Tibial nerve (tissue), 4 donors: Measurements from ENCODE around the gene THOC2. TPM values are rescaled to one million over a fixed set of nuclear protein-coding genes. Genes with fewer than 3 reads are reported as not detected.
"Not testable (repeated sequence)": the region's sequence is repeated elsewhere in the genome, so short reads cannot be mapped to it uniquely, and the experiment has no call there.

ENCODE experiments used
- DNase-seq, 2 donors: peaks; one replicate each; pipeline ENCODE4 v3.0.0-alpha.2; 2019; ENCODE audit warnings: low spot score in 2 of 2
- H3K27ac ChIP-seq, 4 donors: fragments of 200-600 bp; sonication (generic) in 3 of 4; one replicate each; pipeline ENCODE4 v1.5.1; 2017 to 2019; ENCODE audit warnings: mild to moderate bottlenecking in 1 of 4
- H3K27me3 ChIP-seq, 2 donors: fragments of 200-600 bp; sonication (generic) in 1 of 2; one replicate each; pipeline versions ENCODE4 v1.5.1 to v1.6.0; 2017 to 2019
- H3K36me3 ChIP-seq, 3 donors: fragments of 200-600 bp; sonication (generic); one replicate each; pipeline ENCODE4 v1.5.1; 2018 to 2019
- H3K4me1 ChIP-seq, 4 donors: fragments of 200-600 bp; sonication (generic) in 3 of 4; one replicate each; pipeline ENCODE4 v1.5.1; 2017 to 2019
- H3K4me3 ChIP-seq, 4 donors: fragments of 200-600 bp; sonication (generic) in 3 of 4; one replicate each; pipeline ENCODE4 v1.5.1; 2017 to 2019; ENCODE audit warnings: mild to moderate bottlenecking in 1 of 4, moderate library complexity in 1 of 4
- H3K9me3 ChIP-seq, 4 donors: fragments of 200-600 bp; sonication (generic) in 3 of 4; one replicate each; pipeline ENCODE4 v1.5.1; 2017 to 2019
- CTCF ChIP-seq, 5 experiments: fragments of 200-600 bp in 3 of 5; fragments of 450-650 bp in 2 of 5; sonication (generic) in 3 of 5; IDR thresholded peaks; one replicate each; pipeline ENCODE4 v1.5.1; 2016 to 2019; ENCODE audit warnings: antibody characterized with exemption in 5 of 5, mild to moderate bottlenecking in 3 of 5, moderate library complexity in 2 of 5
- EP300 ChIP-seq, 2 donors: sonication (generic); formaldehyde crosslinking; IDR thresholded peaks; one replicate each; pipeline ENCODE4 v1.6.1; 2017; ENCODE audit warnings: antibody characterized with exemption in 2 of 2, mild to moderate bottlenecking in 1 of 2
- POLR2A ChIP-seq, 2 donors: fragments of 450-650 bp; IDR thresholded peaks; one replicate each; pipeline ENCODE4 v1.6.1; 2017; ENCODE audit warnings: antibody characterized with exemption in 2 of 2, mild to moderate bottlenecking in 2 of 2, moderate library complexity in 2 of 2
- WGBS, 2 donors: methylation state at CpG; one replicate each; pipeline ENCODE4 v1.1.5; 2018; 5-methylcytosine and 5-hydroxymethylcytosine counted together
- total RNA-seq, 4 donors: library from RNA; depleted of rRNA; stranded (reverse); fragments of >200 nt; gene quantifications; one replicate each; pipeline ENCODE4 v1.1.0, GENCODE V29; 2016

THOC2 gene
- total RNA-seq, 4 donors from 2014 or later = 74.4 to 93.3 (median 85.6) TPM

- no peak overlapping the region for H3K27ac ChIP-seq
- H3K4me3 ChIP-seq = no peak overlapping the region
- TF ChIP-seq POLR2A (IDR thresholded peaks at IDR 0.05) = no peak
- no peak for TF ChIP-seq CTCF (IDR thresholded peaks at IDR 0.05)
- TF ChIP-seq EP300 (IDR thresholded peaks at IDR 0.05) = no peak
- no peaks in the 10 kb centered on the region for H3K4me1 ChIP-seq
- H3K9me3 ChIP-seq = no peaks in the 10 kb centered on the region
- H3K36me3 ChIP-seq = peaks cover 0 to 20% (median 0%) of the 10 kb centered on the region in 3 donors
- no peaks in the 10 kb centered on the region for H3K27me3 ChIP-seq
- DNase-seq = no peak
Observed at GRCh38 chrX:123695242-123695641, 37.6 kb downstream of the THOC2 start.

GRCh38 chrX:123691776-123692175 is 41.1 kb downstream of the THOC2 start:
- WGBS, 2 donors = 87 to 97% methylated on average over 5 of the region's 5 CpGs
- Histone ChIP-seq H3K27me3 (no peaks in the 10 kb centered on the region), H3K27ac (no peak overlapping the region), H3K4me1 (no peaks in the 10 kb centered on the region), H3K4me3 (no peak overlapping the region), H3K9me3 (no peaks in the 10 kb centered on the region), H3K36me3 (peaks cover 0 to 20% (median 0%) of the 10 kb centered on the region in 3 donors)
- no peak for TF ChIP-seq CTCF (IDR thresholded peaks at IDR 0.05)
- TF ChIP-seq POLR2A (IDR thresholded peaks at IDR 0.05) = no peak
- no peak for TF ChIP-seq EP300 (IDR thresholded peaks at IDR 0.05)
- no peak for DNase-seq

GRCh38 chrX:123688524-123688923 is 44.3 kb downstream of the THOC2 start:
- Histone ChIP-seq H3K4me3 (no peak overlapping the region), H3K27me3 (no peaks in the 10 kb centered on the region), H3K36me3 (peaks cover 0 to 11% (median 0%) of the 10 kb centered on the region in 3 donors), H3K4me1 (no peaks in the 10 kb centered on the region), H3K9me3 (no peaks in the 10 kb centered on the region), H3K27ac (no peak overlapping the region)
- no peak for TF ChIP-seq POLR2A (IDR thresholded peaks at IDR 0.05)
- TF ChIP-seq EP300 (IDR thresholded peaks at IDR 0.05) = no peak
- TF ChIP-seq CTCF (IDR thresholded peaks at IDR 0.05) = no peak
- WGBS, 2 donors = 86 to 100% methylated on average over 1 of the region's 1 CpG
- DNase-seq = no peak

GRCh38 chrX:123685232-123685631 is 47.6 kb downstream of the THOC2 start:
- H3K4me3 ChIP-seq = no peak overlapping the region
- H3K27me3 ChIP-seq = no peaks in the 10 kb centered on the region
- 82 to 83% methylated on average over 1 of the region's 1 CpG for WGBS, 2 donors
- no peak for DNase-seq
- H3K9me3 ChIP-seq = no peaks in the 10 kb centered on the region
- H3K27ac ChIP-seq = no peak overlapping the region
- TF ChIP-seq POLR2A (IDR thresholded peaks at IDR 0.05) (no peak), EP300 (IDR thresholded peaks at IDR 0.05) (no peak), CTCF (IDR thresholded peaks at IDR 0.05) (no peak)
- H3K36me3 ChIP-seq = no peaks in the 10 kb centered on the region
- H3K4me1 ChIP-seq = no peaks in the 10 kb centered on the region

- H3K27me3 ChIP-seq = no peaks in the 10 kb centered on the region
- TF ChIP-seq CTCF (IDR thresholded peaks at IDR 0.05) (no peak), POLR2A (IDR thresholded peaks at IDR 0.05) (no peak), EP300 (IDR thresholded peaks at IDR 0.05) (no peak)
Observed at GRCh38 chrX:123682186-123682585, 50.7 kb downstream of the THOC2 start.

GRCh38 chrX:123679733-123680460 is 53.0 kb downstream of the THOC2 start:
- not testable (repeated sequence) for H3K27ac ChIP-seq, H3K4me3 ChIP-seq, DNase-seq, H3K27me3 ChIP-seq, H3K9me3 ChIP-seq, H3K4me1 ChIP-seq
- peaks cover 0 to 36% (median 0%) of the 10 kb centered on the region in 3 donors for H3K36me3 ChIP-seq
- WGBS, 2 donors = 84 to 93% methylated on average over 15 of the region's 15 CpGs

More at GRCh38 chrX:123682186-123682585, 50.7 kb downstream of the THOC2 start:
- Histone ChIP-seq H3K36me3 (peaks cover 0 to 15% (median 0%) of the 10 kb centered on the region in 3 donors), H3K9me3 (no peaks in the 10 kb centered on the region), H3K4me3 (no peak overlapping the region), H3K4me1 (no peaks in the 10 kb centered on the region), H3K27ac (no peak overlapping the region)
- DNase-seq = no peak
